ENCODE results near the gene ANKMY1.

GRCh38 chr2:240596491-240596931, 38.7 kb upstream of the ANKMY1 start:
- TF ChIP-seq CTCF (IDR thresholded peaks at IDR 0.05) = no peak
- TF ChIP-seq POLR2A (IDR thresholded peaks at IDR 0.05) = no peak

All from testis (tissue), 2 donors.